Muscle of leg (tissue), 11 donors: Measurements from ENCODE around the gene TACR2. TPM values are rescaled to one million over a fixed set of nuclear protein-coding genes. Genes with fewer than 3 reads are reported as not detected.
A peak's percentile ranks its signal among the peaks of the same experiment; 100 is the strongest.

Experiments used
- DNase-seq: peaks from one replicate; pipeline ENCODE4 v3.0.0; 2013
- H3K27ac ChIP-seq: one replicate; pipeline ENCODE4 v1.5.1; 2013; ENCODE audit warnings: mild to moderate bottlenecking, low read length, control low read depth
- H3K27me3 ChIP-seq: one replicate; pipeline ENCODE4 v1.6.1; 2013; ENCODE audit warnings: low read length; ENCODE audit not compliant: control insufficient read depth, insufficient read depth
- H3K36me3 ChIP-seq: one replicate; pipeline ENCODE4 v1.6.1; 2013; ENCODE audit warnings: low read length; ENCODE audit not compliant: control insufficient read depth, insufficient read depth
- H3K4me1 ChIP-seq: one replicate; pipeline ENCODE4 v1.6.1; 2013; ENCODE audit warnings: low read length; ENCODE audit not compliant: control insufficient read depth, insufficient read depth
- H3K4me3 ChIP-seq: one replicate; pipeline ENCODE4 v1.5.1; 2013; ENCODE audit warnings: low read length, control low read depth
- H3K9me3 ChIP-seq: replicated peaks from 2 replicates; pipeline ENCODE4 v1.6.1; 2013; ENCODE audit warnings: low read depth, low read length; ENCODE audit not compliant: control insufficient read depth
- WGBS: methylation state at CpG from one replicate; pipeline ENCODE4 v1.1.5; 2013; ENCODE audit warnings: missing lambda C conversion rate; ENCODE audit not compliant: insufficient coverage; 5-methylcytosine and 5-hydroxymethylcytosine counted together
- polyA plus RNA-seq, 8 donors: library from polyadenylated mRNA; unstranded; fragments of 120-200 nt; gene quantifications; one replicate each; pipeline versions ENCODE4 v1.2.1 to v1.2.3, GENCODE V29; 2013; ENCODE audit warnings: inconsistent platforms in 1 of 8, low replicate concordance in 1 of 8; ENCODE audit not compliant: insufficient read length in 8 of 8, insufficient read depth in 1 of 8
- total RNA-seq: library from RNA; stranded (reverse); fragments of 120-200 nt; gene quantifications from one replicate; pipeline ENCODE4 v1.2.4, GENCODE V29; 2013

TACR2 gene
- total and polyA plus RNA-seq, 9 donors = 0.13 to 0.54 (median 0.38) TPM

DNA sequence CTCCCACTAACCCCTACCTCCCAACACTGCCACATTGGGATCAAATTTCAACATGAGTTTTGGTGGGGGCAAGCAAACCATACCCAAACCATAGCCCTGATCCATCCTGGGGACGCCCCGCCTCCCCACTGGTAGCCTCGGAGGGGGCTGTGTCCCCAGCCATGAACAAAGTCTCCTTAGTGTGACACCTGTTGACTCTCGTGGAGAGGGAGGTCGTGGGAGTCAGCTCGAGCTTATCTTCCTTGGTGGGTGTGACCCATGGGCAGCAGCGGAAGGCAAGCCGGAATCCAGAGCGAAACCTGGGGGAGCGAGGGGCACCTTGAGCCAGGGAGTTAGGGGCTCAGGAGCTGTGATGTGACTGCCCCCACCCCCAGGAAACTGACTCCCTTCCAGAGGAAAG is 11.9 kb downstream of the TACR2 start:
- Histone ChIP-seq H3K4me3 (no peak overlapping the region), H3K4me1 (peaks cover 25% of the 10 kb centered on the region)

DNA sequence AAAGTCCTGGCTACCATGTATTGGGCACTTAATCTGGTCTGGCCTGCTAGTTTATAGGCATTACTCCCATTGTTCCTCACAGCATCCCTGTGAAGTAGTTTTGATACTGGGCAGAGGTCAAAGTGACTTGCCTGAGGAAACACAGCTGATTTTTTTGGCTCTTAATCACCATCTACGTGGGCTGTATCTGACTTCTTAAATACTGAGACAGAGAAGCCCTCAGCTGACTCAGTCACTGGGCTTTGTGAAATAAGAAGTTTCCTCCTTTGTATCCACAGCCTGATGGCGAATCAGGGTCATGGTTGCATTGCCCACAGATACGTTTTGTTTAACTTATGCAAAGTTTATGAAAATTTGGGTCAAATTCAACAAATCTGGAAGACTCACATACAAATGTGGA is 13.2 kb downstream of the TACR2 start:
- WGBS = 83% methylated on average over 1 of the region's 3 CpGs
- no peak overlapping the region for H3K4me3 ChIP-seq
- H3K27me3 ChIP-seq = no peaks in the 10 kb centered on the region
- H3K4me1 ChIP-seq = peaks cover 27% of the 10 kb centered on the region
- H3K9me3 ChIP-seq = no peaks in the 10 kb centered on the region
- H3K27ac ChIP-seq = no peak overlapping the region
- no peak for DNase-seq
- peaks cover 39% of the 10 kb centered on the region for H3K36me3 ChIP-seq

More for the DNA sequence above, 11.9 kb downstream of the TACR2 start:
- H3K36me3 ChIP-seq = peaks cover 29% of the 10 kb centered on the region
- no peak for DNase-seq
- H3K9me3 ChIP-seq = no peaks in the 10 kb centered on the region
- H3K27ac ChIP-seq = no peak overlapping the region
- H3K27me3 ChIP-seq = no peaks in the 10 kb centered on the region
- 91% methylated on average over 4 of the region's 10 CpGs for WGBS

DNA sequence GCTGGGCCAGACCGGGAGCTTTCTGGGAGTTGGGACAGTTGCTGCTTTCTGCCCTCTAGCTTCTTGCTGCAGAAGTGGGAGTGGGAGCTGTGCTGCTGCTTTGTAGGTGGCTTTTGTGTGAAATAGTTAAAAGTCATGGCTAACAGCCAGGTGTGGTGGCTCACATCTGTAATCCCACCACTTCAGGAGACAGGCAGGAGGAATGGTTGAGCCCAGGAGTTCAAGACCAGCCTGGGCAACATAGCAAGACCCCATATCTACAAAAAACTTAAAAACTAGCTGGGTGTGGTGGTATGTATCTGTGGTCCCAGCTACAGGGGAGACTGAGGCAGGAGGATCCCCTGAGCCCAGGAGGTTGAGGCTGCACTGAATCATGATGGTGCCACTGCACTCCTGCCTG is 13.7 kb downstream of the TACR2 start:
- no peak overlapping the region for H3K27ac ChIP-seq
- no peak overlapping the region for H3K4me3 ChIP-seq
- DNase-seq = no peak
- no peaks in the 10 kb centered on the region for H3K27me3 ChIP-seq
- no peaks in the 10 kb centered on the region for H3K9me3 ChIP-seq
- H3K4me1 ChIP-seq = peaks cover 25% of the 10 kb centered on the region
- WGBS = no CpG with 5 or more reads among the region's 1 CpG
- H3K36me3 ChIP-seq = peaks cover 39% of the 10 kb centered on the region

DNA sequence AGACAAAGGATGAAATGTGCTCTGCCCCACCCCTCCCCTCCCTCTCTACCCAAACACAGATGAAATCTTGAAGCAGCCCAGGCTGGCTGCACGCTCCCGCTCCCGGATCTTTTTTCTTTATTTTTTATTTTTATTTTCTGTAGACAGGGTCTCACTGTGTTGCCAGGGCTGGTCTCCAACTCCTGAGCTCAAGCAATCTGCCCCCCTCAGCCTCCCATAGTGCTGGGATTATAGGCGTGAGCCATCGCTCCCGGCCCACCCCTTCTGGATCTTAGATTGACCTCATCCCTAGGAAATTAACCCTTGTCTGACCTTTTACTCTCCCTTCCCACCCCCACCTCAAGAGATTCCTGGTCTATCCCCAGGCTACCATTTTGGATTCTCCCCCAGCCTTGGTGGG is 14.3 kb downstream of the TACR2 start:
- Histone ChIP-seq H3K36me3 (peaks cover 39% of the 10 kb centered on the region), H3K4me1 (peaks cover 21% of the 10 kb centered on the region)

DNA sequence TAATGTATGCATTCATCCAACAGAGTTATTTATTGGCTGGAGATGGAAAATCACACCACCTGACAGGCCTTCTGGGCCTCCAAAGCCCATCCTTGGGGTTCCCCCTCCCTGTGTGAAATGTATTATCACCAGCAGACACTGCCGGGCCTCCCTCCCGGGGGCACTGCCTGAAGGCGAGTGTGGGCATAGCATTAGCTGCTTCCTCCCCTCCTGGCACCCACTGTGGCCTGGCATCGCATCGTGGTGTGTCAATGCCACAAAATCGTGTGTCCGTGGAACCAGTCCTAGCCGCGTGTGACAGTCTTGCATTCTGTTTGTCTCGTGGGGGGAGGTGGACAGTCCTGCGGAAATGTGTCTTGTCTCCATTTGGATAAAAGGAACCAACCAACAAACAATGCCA is 15.3 kb downstream of the TACR2 start:
- Histone ChIP-seq H3K9me3 (no peaks in the 10 kb centered on the region), H3K4me3 (no peak overlapping the region), H3K4me1 (peaks cover 13% of the 10 kb centered on the region), H3K27ac (no peak overlapping the region), H3K36me3 (peaks cover 42% of the 10 kb centered on the region), H3K27me3 (no peaks in the 10 kb centered on the region)
- no peak for DNase-seq
- WGBS = 82% methylated on average over 6 of the region's 11 CpGs

More for the DNA sequence above, 14.3 kb downstream of the TACR2 start:
- Histone ChIP-seq H3K27ac (no peak overlapping the region), H3K27me3 (no peaks in the 10 kb centered on the region), H3K4me3 (no peak overlapping the region), H3K9me3 (no peaks in the 10 kb centered on the region)
- WGBS = 16% methylated on average over 3 of the region's 6 CpGs
- DNase-seq = no peak

DNA sequence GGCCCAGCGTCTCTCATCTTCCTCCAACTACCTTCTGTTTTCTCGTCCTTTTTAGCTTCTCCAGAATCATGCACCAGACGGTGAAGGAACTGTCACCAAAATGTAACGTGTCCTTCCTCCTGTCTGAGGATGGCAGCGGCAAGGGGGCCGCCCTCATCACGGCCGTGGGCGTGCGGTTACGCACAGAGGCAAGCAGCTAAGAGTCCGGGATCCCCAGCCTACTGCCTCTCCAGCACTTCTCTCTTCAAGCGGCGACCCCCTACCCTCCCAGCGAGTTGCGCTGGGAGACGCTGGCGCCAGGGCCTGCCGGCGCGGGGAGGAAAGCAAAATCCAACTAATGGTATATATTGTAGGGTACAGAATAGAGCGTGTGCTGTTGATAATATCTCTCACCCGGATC is 15.8 kb downstream of the TACR2 start:
- no peak overlapping the region for H3K27ac ChIP-seq
- peaks cover 9% of the 10 kb centered on the region for H3K4me1 ChIP-seq
- DNase-seq = no peak
- no peaks in the 10 kb centered on the region for H3K9me3 ChIP-seq
- H3K4me3 ChIP-seq = no peak overlapping the region
- 92% methylated on average over 12 of the region's 23 CpGs for WGBS
- no peaks in the 10 kb centered on the region for H3K27me3 ChIP-seq
- H3K36me3 ChIP-seq = peaks cover 42% of the 10 kb centered on the region

DNA sequence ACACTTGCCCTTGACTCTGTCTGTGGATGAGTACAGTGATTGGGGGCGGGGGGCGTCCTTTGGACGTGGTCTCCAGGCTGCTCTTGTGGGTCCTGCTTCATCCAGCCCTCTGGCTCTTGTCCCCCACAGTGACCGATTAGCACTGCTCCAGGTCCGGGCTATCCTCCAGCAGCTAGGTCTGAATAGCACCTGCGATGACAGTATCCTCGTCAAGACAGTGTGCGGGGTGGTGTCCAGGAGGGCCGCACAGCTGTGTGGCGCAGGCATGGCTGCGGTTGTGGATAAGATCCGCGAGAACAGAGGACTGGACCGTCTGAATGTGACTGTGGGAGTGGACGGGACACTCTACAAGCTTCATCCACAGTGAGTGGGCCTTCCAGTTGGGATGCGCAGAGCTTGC is 18.3 kb downstream of the TACR2 start:
- 49% methylated on average over 16 of the region's 16 CpGs for WGBS
- H3K4me3 ChIP-seq = no peak overlapping the region
- H3K27me3 ChIP-seq = no peaks in the 10 kb centered on the region
- H3K36me3 ChIP-seq = peaks cover 52% of the 10 kb centered on the region
- H3K9me3 ChIP-seq = no peaks in the 10 kb centered on the region
- peaks cover 8% of the 10 kb centered on the region for H3K4me1 ChIP-seq
- DNase-seq = peak; percentile 25
- peak overlapping the region; percentile 47 for H3K27ac ChIP-seq

DNA sequence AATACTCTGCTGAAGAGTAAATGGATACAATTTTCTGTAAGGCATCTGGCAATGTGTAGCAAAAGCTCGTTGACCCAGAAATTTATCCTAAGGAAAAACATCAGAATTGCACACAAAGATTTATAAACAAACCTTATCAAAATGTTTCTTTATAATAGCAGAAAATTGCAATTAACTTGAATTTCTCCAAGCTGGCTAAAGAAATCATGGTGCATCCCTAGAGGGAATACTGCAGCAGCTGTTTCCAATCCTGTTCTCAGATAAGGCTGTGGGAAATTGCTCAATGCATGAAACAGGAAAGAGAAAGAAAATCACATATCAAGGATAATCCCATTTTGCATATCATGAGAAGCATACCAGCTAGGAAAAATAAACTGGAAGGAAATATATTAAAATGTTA is 18.7 kb downstream of the TACR2 start:
- peak; percentile 73 for DNase-seq
- H3K4me3 ChIP-seq = no peak overlapping the region
- no CpG with 5 or more reads among the region's 1 CpG for WGBS
- H3K36me3 ChIP-seq = peaks cover 49% of the 10 kb centered on the region
- H3K27ac ChIP-seq = no peak overlapping the region
- H3K27me3 ChIP-seq = no peaks in the 10 kb centered on the region
- H3K4me1 ChIP-seq = peaks cover 8% of the 10 kb centered on the region
- no peaks in the 10 kb centered on the region for H3K9me3 ChIP-seq

DNA sequence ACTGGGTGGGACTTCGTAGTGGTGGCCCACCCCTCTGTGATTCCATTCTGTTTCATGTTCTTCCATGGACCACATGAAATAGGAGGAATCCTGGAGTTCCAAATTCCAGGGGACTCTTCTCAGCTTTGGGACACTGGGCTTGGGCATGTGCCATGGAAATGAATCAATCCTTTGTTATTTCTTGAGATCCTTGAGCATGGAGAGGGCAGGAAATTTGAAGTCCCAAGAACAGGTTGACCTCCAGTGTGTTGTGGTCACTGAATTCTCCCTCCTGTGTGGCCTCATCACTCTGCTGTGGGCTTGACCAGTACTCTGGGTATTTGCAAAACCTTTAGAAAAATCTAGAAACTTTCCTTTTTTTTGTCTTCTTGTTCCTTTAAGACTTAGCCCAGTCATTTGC is 22.7 kb downstream of the TACR2 start:
- Histone ChIP-seq H3K9me3 (no peaks in the 10 kb centered on the region), H3K36me3 (peaks cover 25% of the 10 kb centered on the region), H3K27ac (no peak overlapping the region), H3K4me1 (peaks cover 18% of the 10 kb centered on the region), H3K4me3 (no peak overlapping the region), H3K27me3 (no peaks in the 10 kb centered on the region)
- DNase-seq = no peak
- no CpG with 5 or more reads among the region's 1 CpG for WGBS

DNA sequence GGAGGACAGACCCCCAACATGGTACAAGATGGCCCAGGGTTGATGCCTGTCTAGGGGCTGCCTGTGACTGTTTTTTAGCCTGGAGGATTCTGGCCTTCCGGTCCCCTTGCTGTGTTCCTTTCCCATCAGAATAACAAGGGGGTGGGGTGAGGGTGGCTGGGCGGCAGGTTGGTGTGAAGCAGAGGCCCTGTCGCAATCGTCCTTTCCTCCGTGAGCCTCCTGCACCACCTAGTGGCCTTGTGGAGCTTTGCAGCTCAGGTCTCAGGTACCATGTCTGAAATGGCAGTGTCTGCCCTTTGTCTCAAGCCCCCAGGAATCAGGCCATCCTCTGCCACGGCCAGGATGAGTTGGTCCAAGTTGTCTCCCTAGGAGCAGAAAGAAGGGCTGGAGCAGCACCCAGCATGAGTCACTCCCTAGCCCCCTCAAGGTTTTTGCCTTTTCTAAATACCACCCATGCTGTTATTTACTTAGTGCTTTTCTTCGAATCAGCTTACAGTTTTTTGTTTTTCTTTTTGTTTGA is 24.2 kb downstream of the TACR2 start:
- Histone ChIP-seq H3K27me3 (no peaks in the 10 kb centered on the region), H3K4me1 (peaks cover 10% of the 10 kb centered on the region), H3K4me3 (no peak overlapping the region), H3K36me3 (peaks cover 27% of the 10 kb centered on the region), H3K27ac (no peak overlapping the region), H3K9me3 (no peaks in the 10 kb centered on the region)
- WGBS = 4% methylated on average over 4 of the region's 7 CpGs
- DNase-seq = peak; percentile 83

DNA sequence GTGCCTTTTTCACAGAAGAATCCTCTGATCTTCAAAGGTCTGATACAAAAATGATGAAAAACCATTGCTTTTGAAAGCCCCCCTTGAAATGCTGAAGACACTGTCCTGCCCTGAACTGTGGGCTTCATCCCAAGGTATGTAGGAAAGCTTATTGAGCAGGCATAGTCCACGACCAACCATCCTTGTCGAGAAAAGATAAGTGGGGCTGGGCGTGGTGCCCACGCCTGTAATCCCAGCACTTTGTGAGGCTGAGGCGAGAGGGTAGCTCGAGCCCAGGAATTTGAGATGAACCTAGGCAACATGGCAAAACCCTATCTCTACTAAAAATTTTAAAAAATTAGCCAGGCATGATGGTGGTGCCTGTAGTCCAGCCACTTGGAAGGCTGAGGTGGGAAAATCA is 25.6 kb downstream of the TACR2 start:
- DNase-seq = no peak
- Histone ChIP-seq H3K9me3 (no peaks in the 10 kb centered on the region), H3K27me3 (no peaks in the 10 kb centered on the region), H3K36me3 (peaks cover 29% of the 10 kb centered on the region), H3K4me3 (no peak overlapping the region), H3K27ac (no peak overlapping the region), H3K4me1 (peaks cover 10% of the 10 kb centered on the region)
- WGBS = 73% methylated on average over 3 of the region's 6 CpGs
